Neural cell (in vitro differentiated cells): Measurements from ENCODE around the gene DNAJC28. TPM values are rescaled to one million over a fixed set of nuclear protein-coding genes. Genes with fewer than 3 reads are reported as not detected.

Experiments
- H2AFZ ChIP-seq: fragments of 200-600, 300-800 bp; sonication (generic), shearing (Covaris generic); 2 replicates; pipeline ENCODE4 v1.6.0; 2014; ENCODE audit warnings: low read depth, mild to moderate bottlenecking, antibody characterized with exemption, low read length, moderate library complexity
- H3F3A ChIP-seq: fragments of 200-600 bp; shearing (Covaris generic); 2 replicates; pipeline ENCODE4 v1.6.1; 2016; ENCODE audit warnings: mild to moderate bottlenecking, moderate library complexity, mixed read lengths, antibody characterized with exemption, low read length; ENCODE audit not compliant: insufficient read depth, poor library complexity, severe bottlenecking
- H3K27ac ChIP-seq: fragments of 200-600, 300-800 bp; sonication (generic), shearing (Covaris generic); 2 replicates; pipeline ENCODE4 v1.5.1; 2014; ENCODE audit warnings: mild to moderate bottlenecking, low read length, moderate library complexity
- H3K27me3 ChIP-seq: fragments of 300-800, 200-600 bp; sonication (generic), shearing (Covaris generic); 2 replicates; pipeline ENCODE4 v1.6.0; 2014; ENCODE audit warnings: mild to moderate bottlenecking, low read depth, low read length, moderate library complexity; ENCODE audit not compliant: insufficient read depth
- H3K36me3 ChIP-seq: fragments of 300-800, 200-600 bp; sonication (generic), shearing (Covaris generic); 2 replicates; pipeline ENCODE4 v1.5.1; 2014; ENCODE audit warnings: mild to moderate bottlenecking, antibody characterized with exemption, low read length, moderate library complexity; ENCODE audit not compliant: insufficient read depth
- H3K4me2 ChIP-seq: fragments of 300-800, 200-600 bp; sonication (generic), shearing (Covaris generic); 2 replicates; pipeline ENCODE4 v1.6.0; 2014; ENCODE audit warnings: mild to moderate bottlenecking, low read length
- H3K4me3 ChIP-seq: fragments of 300-800, 200-600 bp; sonication (generic), shearing (Covaris generic); 2 replicates; pipeline ENCODE4 v1.5.1; 2014; ENCODE audit warnings: mild to moderate bottlenecking, low read length, moderate library complexity
- H3K79me2 ChIP-seq: fragments of 200-600 bp; shearing (Covaris generic); replicated peaks from 2 replicates; pipeline ENCODE4 v1.6.0; 2014; ENCODE audit warnings: mild to moderate bottlenecking, low read length, moderate library complexity; ENCODE audit not compliant: insufficient read depth
- H3K9ac ChIP-seq: fragments of 300-800, 200-600 bp; sonication (generic), shearing (Covaris generic); 2 replicates; pipeline ENCODE4 v1.6.1; 2016; ENCODE audit warnings: mild to moderate bottlenecking, low read length, mixed read lengths
- H3K9me2 ChIP-seq: fragments of 200-600 bp; shearing (Covaris generic); 2 replicates; pipeline ENCODE4 v1.6.1; 2016; ENCODE audit warnings: mild to moderate bottlenecking, low read length, mixed read lengths; ENCODE audit not compliant: insufficient read depth
- H3K9me3 ChIP-seq: fragments of 200-600, 300-800 bp; sonication (generic), shearing (Covaris generic); 2 replicates; pipeline ENCODE4 v1.6.1; 2016; ENCODE audit warnings: mild to moderate bottlenecking, mixed run types, low read length, moderate library complexity, mixed read lengths
- H4K20me1 ChIP-seq: fragments of 200-600 bp; shearing (Covaris generic); 2 replicates; pipeline ENCODE4 v1.6.1; 2016; ENCODE audit warnings: mild to moderate bottlenecking, mixed run types; ENCODE audit not compliant: insufficient read depth
- CTCF ChIP-seq: fragments of 450-650 bp; IDR thresholded peaks from 2 replicates; pipeline ENCODE4 v1.5.1; 2014; ENCODE audit warnings: antibody characterized with exemption, mild to moderate bottlenecking, moderate library complexity; ENCODE audit not compliant: poor library complexity, severe bottlenecking
- EP300 ChIP-seq: fragments of 450-650 bp; conservative IDR thresholded peaks from 2 replicates; pipeline ENCODE4 v1.6.1; 2014; ENCODE audit warnings: antibody characterized with exemption, mild to moderate bottlenecking, moderate library complexity; ENCODE audit not compliant: poor library complexity, severe bottlenecking
- EZH2 ChIP-seq: fragments of 200-600, 300-800 bp; shearing (Covaris generic), sonication (generic); IDR thresholded peaks from 2 replicates; pipeline ENCODE4 v1.6.1; 2014; ENCODE audit warnings: antibody characterized with exemption, low read length, borderline replicate concordance, mild to moderate bottlenecking; ENCODE audit not compliant: insufficient read depth, poor library complexity, severe bottlenecking
- MXI1 ChIP-seq: fragments of 450-650 bp; conservative IDR thresholded peaks from 2 replicates; pipeline ENCODE4 v1.6.1; 2014; ENCODE audit warnings: antibody characterized with exemption, mild to moderate bottlenecking; ENCODE audit not compliant: poor library complexity, severe bottlenecking
- POLR2AphosphoS5 ChIP-seq: IDR thresholded peaks from 2 replicates; pipeline ENCODE4 v1.6.1; 2012
- RAD21 ChIP-seq: fragments of 450-650 bp; conservative IDR thresholded peaks from 2 replicates; pipeline ENCODE4 v1.6.1; 2014; ENCODE audit warnings: antibody characterized with exemption, mild to moderate bottlenecking, moderate library complexity
- REST ChIP-seq: IDR thresholded peaks from 2 replicates; pipeline ENCODE4 v1.6.1; 2012; ENCODE audit warnings: borderline replicate concordance
- SMC3 ChIP-seq: fragments of 450-650 bp; conservative IDR thresholded peaks from 2 replicates; pipeline ENCODE4 v1.6.1; 2014; ENCODE audit warnings: antibody characterized with exemption, mild to moderate bottlenecking, moderate library complexity; ENCODE audit not compliant: poor library complexity
- TAF1 ChIP-seq: IDR thresholded peaks from 2 replicates; pipeline ENCODE4 v1.6.1; 2012; ENCODE audit warnings: low read depth
- polyA plus RNA-seq: library from polyadenylated mRNA; depleted of rRNA; stranded (reverse); fragments of >200 nt; gene quantifications from 2 replicates; pipeline ENCODE4 v1.2.3, GENCODE V29; 2014

The DNAJC28 gene
- polyA plus RNA-seq, 1 donor from 2014 or later: 5.5 TPM

DNA sequence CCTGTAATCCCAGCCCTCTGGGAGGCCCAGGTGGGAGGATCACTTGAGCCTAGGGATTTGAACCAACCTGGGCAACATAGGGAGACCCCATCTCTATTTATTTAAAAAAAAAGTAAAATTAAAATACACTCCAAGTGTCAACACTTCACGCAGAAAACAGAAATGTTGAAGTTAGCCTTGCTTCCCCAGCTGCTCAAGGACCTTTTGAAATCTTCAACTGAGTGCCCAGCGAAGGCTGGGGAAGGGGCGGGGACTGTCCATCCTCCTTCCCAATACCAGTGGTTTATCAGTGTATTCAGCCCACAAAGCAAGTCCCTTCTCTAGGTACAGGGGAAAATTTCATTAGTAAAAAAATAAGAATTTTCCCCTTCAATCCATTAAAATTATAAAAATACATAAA is 2.2 kb upstream of the DNAJC28 start:
- H2AFZ ChIP-seq: no peak overlapping the region
- H3K9ac ChIP-seq: no peak overlapping the region
- H3K4me2 ChIP-seq: no peak overlapping the region
- no peak for TF ChIP-seq MXI1
- no peak for TF ChIP-seq EZH2
- TF ChIP-seq POLR2AphosphoS5: no peak
- TF ChIP-seq SMC3: no peak
- TF ChIP-seq REST: no peak
- no peak for TF ChIP-seq CTCF
- TF ChIP-seq TAF1: no peak
- no peak for TF ChIP-seq RAD21
- no peak for TF ChIP-seq EP300
- H3K27ac ChIP-seq: no peak overlapping the region
- H3F3A ChIP-seq: no peaks in the 10 kb centered on the region
- no peaks in the 10 kb centered on the region for H4K20me1 ChIP-seq
- H3K79me2 ChIP-seq: no peaks in the 10 kb centered on the region
- H3K4me3 ChIP-seq: no peak overlapping the region
- no peaks in the 10 kb centered on the region for H3K9me2 ChIP-seq
- no peaks in the 10 kb centered on the region for H3K36me3 ChIP-seq
- H3K27me3 ChIP-seq: no peaks in the 10 kb centered on the region
- H3K9me3 ChIP-seq: no peaks in the 10 kb centered on the region

DNA sequence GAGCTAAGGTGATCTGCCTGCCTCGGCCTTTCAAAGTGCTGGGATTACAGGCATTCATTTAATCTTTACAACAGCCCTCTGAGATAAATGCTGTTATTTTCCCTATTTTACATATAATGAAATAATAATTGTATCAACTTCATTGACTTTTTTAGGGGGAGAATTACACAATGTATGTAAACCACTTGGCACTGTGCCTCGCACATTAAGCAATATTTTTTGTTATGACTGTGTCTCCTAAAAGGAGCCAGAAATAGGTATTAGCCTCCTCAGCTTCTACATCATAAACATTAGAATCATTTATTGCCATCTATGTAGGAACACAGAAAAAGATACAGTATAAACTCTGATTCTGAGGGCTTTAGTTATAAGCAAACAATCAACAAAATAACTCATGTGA is 1.1 kb upstream of the DNAJC28 start:
- no peak overlapping the region for H3K4me3 ChIP-seq
- no peaks in the 10 kb centered on the region for H3F3A ChIP-seq
- H3K79me2 ChIP-seq: no peaks in the 10 kb centered on the region
- no peaks in the 10 kb centered on the region for H4K20me1 ChIP-seq
- no peaks in the 10 kb centered on the region for H3K36me3 ChIP-seq
- no peaks in the 10 kb centered on the region for H3K9me3 ChIP-seq
- no peak for TF ChIP-seq RAD21
- no peak overlapping the region for H2AFZ ChIP-seq
- H3K9ac ChIP-seq: no peak overlapping the region
- H3K27ac ChIP-seq: no peak overlapping the region
- no peaks in the 10 kb centered on the region for H3K27me3 ChIP-seq
- no peak overlapping the region for H3K4me2 ChIP-seq
- H3K9me2 ChIP-seq: no peaks in the 10 kb centered on the region

DNA sequence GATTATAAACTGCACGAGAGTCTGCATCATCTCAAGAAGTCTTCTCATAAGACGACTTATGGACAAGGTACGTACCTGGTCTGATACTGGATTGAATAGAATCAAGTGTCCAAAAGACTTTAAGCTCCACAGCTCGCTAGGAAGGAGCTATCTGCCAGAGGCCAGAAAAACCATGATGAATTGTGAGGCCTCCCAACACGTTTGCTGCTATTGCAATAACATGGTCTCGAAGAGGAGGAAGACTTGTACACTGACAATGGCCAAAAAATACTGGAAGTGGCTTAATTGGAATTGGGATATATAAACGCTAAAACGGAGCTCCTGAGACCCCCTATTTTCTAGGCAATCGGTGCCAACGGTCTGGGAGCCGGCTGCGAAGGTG is 534 bp downstream of the DNAJC28 start:
- Histone ChIP-seq H3K9me3 (no peaks in the 10 kb centered on the region), H3K4me3 (peak overlapping the region; percentile 83), H3F3A (no peaks in the 10 kb centered on the region), H4K20me1 (no peaks in the 10 kb centered on the region), H3K27me3 (no peaks in the 10 kb centered on the region), H3K27ac (peak overlapping the region; percentile 81), H3K4me2 (peak overlapping the region; percentile 100), H3K9me2 (no peaks in the 10 kb centered on the region), H2AFZ (peak overlapping the region; percentile 89), H3K36me3 (no peaks in the 10 kb centered on the region), H3K79me2 (no peaks in the 10 kb centered on the region), H3K9ac (peak overlapping the region; percentile 84)
- TF ChIP-seq SMC3 (no peak), TAF1 (no peak), RAD21 (no peak), REST (no peak), MXI1 (no peak), CTCF (no peak), EP300 (no peak), POLR2AphosphoS5 (no peak), EZH2 (no peak)
